ENCODE measurements around the gene ZNF546.

Gene ZNF546

GRCh38 chr19:39983695-39984300 is 13.1 kb upstream of the ZNF546 start:
- peaks cover 90% of the 10 kb centered on the region for H3K36me3 Mint-ChIP-seq (ENCODE audit: low read depth)
- H3K4me3 Mint-ChIP-seq, result no peak overlapping the region
- no peak overlapping the region for H3K27ac Mint-ChIP-seq
- H3K9me3 Mint-ChIP-seq, result peaks cover 54% of the 10 kb centered on the region
- TF ChIP-seq, protein P1, sequence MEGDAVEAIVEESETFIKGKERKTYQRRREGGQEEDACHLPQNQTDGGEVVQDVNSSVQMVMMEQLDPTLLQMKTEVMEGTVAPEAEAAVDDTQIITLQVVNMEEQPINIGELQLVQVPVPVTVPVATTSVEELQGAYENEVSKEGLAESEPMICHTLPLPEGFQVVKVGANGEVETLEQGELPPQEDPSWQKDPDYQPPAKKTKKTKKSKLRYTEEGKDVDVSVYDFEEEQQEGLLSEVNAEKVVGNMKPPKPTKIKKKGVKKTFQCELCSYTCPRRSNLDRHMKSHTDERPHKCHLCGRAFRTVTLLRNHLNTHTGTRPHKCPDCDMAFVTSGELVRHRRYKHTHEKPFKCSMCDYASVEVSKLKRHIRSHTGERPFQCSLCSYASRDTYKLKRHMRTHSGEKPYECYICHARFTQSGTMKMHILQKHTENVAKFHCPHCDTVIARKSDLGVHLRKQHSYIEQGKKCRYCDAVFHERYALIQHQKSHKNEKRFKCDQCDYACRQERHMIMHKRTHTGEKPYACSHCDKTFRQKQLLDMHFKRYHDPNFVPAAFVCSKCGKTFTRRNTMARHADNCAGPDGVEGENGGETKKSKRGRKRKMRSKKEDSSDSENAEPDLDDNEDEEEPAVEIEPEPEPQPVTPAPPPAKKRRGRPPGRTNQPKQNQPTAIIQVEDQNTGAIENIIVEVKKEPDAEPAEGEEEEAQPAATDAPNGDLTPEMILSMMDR (IDR thresholded peaks at IDR 0.05; ENCODE audit: unreplicated experiment in 3 of 3), result no peak
- H3K4me1 Mint-ChIP-seq, result no peaks in the 10 kb centered on the region
- peaks cover 3% of the 10 kb centered on the region for H3K27me3 Mint-ChIP-seq (ENCODE audit: low read depth)

DNA sequence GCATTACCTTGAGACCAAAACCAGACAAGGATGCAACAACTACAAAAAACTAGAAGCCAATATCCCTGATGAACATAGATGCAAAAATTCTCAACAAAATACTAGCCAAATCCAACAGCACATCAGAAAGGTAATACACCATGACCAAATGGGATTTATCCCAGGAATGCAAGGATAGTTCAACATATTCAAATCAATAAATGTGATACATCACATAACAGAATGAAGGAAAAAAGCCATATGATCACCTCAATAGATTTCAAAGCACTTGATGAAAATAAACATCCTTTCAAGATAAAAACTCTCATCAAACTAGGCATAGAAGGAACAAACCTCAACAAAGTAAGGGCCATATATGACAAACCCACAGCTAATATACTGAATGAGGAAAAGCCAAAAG is 10.2 kb upstream of the ZNF546 start:
- Mint-ChIP-seq H3K4me3 (no peak overlapping the region), H3K4me1 (no peaks in the 10 kb centered on the region), H3K27me3 (ENCODE audit: low read depth) (peaks cover 3% of the 10 kb centered on the region), H3K9me3 (peaks cover 56% of the 10 kb centered on the region), H3K27ac (no peak overlapping the region), H3K36me3 (ENCODE audit: low read depth) (peaks cover 74% of the 10 kb centered on the region)
- TF ChIP-seq, protein P1 (IDR thresholded peaks at IDR 0.05; ENCODE audit: unreplicated experiment in 3 of 3), result no peak

DNA sequence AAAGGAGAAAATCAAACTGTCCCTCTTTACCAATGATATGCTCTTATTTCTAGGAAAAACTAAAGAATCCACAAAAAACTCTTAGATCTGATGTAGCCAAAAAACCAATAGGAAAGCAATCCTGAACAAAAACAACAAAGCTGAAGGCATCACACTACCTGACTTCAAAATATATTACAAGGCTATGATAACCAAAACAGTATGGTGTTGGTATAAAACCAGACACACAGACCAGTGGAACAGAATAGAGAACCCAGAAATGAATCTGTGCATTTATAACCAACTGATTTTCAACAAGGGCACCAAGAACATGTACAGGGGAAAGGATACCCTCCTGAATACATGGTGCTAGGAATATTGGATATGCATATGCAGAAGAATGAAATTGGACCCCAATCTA is 9.7 kb upstream of the ZNF546 start:
- Mint-ChIP-seq H3K27me3 (ENCODE audit: low read depth) (peaks cover 3% of the 10 kb centered on the region), H3K27ac (no peak overlapping the region), H3K9me3 (peaks cover 56% of the 10 kb centered on the region), H3K4me1 (no peaks in the 10 kb centered on the region), H3K36me3 (ENCODE audit: low read depth) (peaks cover 70% of the 10 kb centered on the region), H3K4me3 (no peak overlapping the region)
- TF ChIP-seq, protein P1 (IDR thresholded peaks at IDR 0.05; ENCODE audit: unreplicated experiment in 3 of 3), result no peak

DNA sequence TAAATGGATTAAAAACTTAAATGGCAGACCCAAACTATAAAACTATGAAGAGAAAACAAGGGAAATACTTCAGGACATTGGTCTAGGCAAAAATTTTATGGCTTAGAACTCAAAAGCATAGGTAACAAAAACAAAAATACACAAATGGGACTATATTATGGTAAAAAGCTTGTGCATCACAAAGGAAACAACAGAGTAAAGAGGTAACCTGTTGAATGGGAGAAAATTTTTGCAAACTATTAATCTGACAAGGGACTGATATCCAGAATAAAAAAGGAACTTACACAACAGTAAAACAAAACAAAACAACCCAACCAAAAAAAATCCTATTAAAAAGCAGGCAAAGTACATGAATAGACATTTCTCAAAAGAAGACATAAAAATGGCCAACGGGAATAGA is 9.3 kb upstream of the ZNF546 start:
- TF ChIP-seq, protein P1 (IDR thresholded peaks at IDR 0.05; ENCODE audit: unreplicated experiment in 3 of 3), result no peak
- H3K27me3 Mint-ChIP-seq (ENCODE audit: low read depth), result peaks cover 3% of the 10 kb centered on the region
- H3K9me3 Mint-ChIP-seq, result peaks cover 53% of the 10 kb centered on the region
- no peak overlapping the region for H3K27ac Mint-ChIP-seq
- peaks cover 66% of the 10 kb centered on the region for H3K36me3 Mint-ChIP-seq (ENCODE audit: low read depth)
- H3K4me3 Mint-ChIP-seq, result no peak overlapping the region
- no peaks in the 10 kb centered on the region for H3K4me1 Mint-ChIP-seq

DNA sequence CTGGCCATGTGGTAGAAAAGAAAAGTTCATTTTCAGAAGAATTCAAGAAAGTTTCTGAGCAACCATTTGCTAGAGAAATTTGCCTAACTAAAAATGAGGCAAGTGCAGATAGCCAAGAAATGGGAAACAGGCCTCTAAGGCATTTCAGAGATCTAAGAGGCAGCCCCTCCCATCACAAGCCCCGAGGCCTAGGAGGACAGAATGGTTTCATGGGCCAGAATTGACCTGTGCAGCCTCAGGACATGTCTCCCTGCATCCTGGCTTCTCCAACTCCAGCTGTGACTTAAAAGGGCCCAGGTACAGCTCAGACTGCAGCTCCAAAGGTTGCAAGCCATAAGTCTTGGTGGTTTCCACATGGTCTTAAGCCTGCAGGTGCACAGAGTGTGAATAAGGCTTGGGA is 3.3 kb upstream of the ZNF546 start:
- Mint-ChIP-seq H3K27me3 (ENCODE audit: low read depth) (no peaks in the 10 kb centered on the region), H3K4me3 (peak overlapping the region in 1 of 3 experiments; percentile 28), H3K36me3 (ENCODE audit: low read depth) (peaks cover 36% of the 10 kb centered on the region), H3K9me3 (peaks cover 22% of the 10 kb centered on the region), H3K4me1 (peaks cover 20% of the 10 kb centered on the region), H3K27ac (no peak overlapping the region)
- TF ChIP-seq, protein P1 (IDR thresholded peaks at IDR 0.05; ENCODE audit: unreplicated experiment in 3 of 3), result no peak

DNA sequence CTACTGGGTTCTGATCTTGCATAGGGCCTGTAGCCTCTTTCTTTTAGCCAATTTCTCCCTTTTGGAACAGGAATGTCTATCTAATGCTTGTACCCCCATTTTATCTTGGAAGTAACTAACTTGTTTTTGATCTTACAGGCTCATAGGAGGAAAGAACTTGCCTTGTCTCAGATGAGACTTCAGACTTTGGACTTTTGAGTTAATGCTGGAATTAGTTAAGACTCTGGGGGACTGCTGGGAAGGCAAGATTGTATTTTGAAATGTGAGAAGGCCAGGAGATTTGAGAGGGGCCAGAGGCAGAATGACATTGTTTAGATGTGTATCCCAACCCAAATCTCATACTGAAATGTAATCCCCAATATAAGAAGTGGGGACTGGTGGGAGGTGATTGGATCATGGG is 2.5 kb upstream of the ZNF546 start:
- peaks cover 20% of the 10 kb centered on the region for H3K4me1 Mint-ChIP-seq
- TF ChIP-seq, protein P1 (IDR thresholded peaks at IDR 0.05; ENCODE audit: unreplicated experiment in 3 of 3), result no peak
- H3K4me3 Mint-ChIP-seq, result peak overlapping the region; percentile 34 to 71 (median 62)

More for the DNA sequence above, 2.5 kb upstream of the ZNF546 start:
- Mint-ChIP-seq H3K36me3 (ENCODE audit: low read depth) (peaks cover 32% of the 10 kb centered on the region), H3K27me3 (ENCODE audit: low read depth) (no peaks in the 10 kb centered on the region), H3K27ac (peak overlapping the region; percentile 27 to 46 (median 30)), H3K9me3 (peaks cover 19% of the 10 kb centered on the region)
